NCI-H1930 (cell line): ENCODE results near the gene CES1.
"Not testable (repeated sequence)": the region's sequence is repeated elsewhere in the genome, so short reads cannot be mapped to it uniquely, and the experiment has no call there.

Experiments used
- DNase-seq, 2 experiments: peaks; one replicate each; lab custom pipeline; 2025; lab: John Stamatoyannopoulos, UW

The CES1 gene

DNA sequence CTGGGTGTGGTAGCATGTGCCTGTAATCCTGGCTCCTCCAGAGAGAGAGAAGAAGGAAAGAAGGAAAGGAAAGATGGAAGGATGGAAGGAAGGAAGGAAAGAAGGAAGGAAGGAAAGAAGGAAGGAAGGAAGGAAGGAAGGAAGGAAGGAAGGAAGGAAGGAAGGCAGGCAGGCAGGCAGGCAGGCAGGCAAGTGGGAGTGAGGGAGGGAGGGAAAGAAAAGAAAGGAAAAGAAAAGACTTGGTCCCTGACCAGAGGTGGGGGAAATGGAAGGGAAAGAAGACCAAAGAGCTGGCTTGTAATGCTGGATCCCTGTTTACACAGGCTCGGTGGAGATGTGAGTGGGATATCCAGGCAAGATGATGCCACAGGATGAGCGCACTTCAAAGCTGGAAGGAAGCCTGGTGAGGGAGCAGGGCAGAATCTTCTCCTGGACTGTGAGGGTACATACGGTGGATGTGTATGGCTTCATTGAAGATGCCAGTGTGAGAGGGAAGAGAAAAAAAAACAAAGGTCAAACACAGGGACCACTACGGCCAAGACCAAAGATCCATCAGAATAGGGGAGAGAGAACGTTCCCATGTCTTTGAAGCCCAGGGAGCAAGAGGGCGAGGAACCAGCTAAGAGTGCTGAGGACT is 2.1 kb downstream of the CES1 start:
- no peak for DNase-seq

DNA sequence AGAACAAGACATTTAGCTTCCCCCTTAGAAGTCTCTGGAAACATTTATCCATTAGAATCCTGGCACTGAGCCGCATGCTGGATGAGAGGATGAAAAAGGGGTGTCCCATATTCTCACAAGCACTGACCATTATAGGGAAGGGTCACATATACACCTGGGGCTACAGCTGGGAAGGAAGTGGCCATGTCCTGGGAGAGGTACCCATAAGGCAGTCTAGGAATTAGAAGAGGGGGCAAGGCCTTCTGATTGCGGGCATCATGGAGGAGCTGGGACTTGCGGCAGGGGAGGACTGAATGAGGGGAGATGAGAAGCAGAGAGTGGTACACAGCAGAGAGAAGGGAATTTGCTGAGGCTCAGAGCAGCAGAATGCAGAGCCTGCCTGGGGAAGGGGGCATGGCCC is 3.7 kb downstream of the CES1 start:
- DNase-seq, result not testable (repeated sequence)

DNA sequence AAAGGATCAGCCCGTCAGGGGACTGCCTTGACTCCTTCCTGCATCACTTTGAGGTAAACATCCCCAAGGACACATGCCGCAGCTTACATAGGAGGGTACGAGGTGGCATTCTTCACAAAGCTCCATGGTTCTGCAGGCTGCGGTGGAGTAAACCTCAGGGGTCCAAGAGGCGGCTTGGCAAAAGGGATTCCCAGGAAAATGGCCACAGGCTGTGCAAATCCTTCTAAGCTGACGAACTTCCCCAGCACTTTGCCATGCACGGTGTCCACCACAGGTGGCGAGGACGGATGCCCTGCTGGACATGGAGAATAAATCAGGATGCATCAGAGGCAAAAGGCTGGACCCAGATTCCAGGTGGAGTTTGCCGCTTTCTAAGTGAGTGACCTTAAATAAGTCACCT is 4.2 kb downstream of the CES1 start:
- DNase-seq, result no peak

DNA sequence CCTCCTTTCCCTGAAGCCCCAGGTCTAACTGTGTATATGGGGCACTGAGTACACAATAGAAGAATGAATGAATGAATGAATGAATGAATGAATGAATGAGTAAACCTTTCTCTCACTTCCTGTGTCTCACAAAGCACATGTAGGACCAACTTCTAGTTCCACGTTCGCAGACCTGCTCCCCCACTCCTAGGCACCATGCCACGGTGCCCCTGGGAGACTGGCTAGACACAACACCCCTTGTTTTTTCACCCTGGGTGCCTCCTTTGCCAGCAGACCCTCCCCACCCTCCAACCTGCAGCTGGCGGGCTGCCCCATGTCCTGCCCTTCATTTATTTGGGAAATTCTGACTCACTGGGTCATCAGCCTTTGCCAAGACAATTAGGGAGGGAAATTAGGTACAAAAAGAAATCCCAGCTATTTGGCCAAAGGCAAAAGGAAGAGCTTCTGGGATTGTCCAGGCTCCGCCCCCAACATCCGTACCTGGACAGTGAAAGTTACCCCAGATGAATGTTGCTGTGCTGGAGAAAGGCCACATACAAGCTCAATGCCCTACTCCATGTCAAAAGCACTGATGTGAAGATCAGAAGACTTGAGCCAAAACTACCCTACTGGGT is 7.7 kb downstream of the CES1 start:
- DNase-seq, result no peak

DNA sequence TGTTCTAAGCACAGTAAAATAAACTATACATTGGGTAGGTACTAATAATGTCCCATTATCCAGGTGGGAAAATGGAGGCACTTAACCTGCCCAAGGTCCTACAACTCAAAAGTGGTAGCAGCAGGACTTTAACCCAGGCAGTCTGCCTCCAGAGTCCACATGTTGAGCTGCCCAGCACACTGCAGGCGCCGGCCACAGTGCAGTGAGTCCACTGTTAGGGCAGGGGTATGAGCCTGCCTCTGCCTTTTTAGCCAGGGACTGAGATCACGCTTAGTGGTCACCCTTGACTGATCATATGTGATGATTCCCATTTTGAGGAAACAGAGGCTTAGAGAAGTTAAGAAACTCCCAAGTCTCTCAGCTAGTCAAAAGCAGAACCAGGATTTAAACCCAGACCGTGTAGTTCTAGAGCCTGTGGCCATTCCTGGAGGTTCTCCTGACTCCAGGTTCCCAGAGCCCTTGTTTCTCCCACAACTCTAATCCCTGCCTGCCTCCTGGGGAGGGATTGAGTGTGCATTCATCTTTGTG is 8.4 kb downstream of the CES1 start:
- DNase-seq, result no peak

DNA sequence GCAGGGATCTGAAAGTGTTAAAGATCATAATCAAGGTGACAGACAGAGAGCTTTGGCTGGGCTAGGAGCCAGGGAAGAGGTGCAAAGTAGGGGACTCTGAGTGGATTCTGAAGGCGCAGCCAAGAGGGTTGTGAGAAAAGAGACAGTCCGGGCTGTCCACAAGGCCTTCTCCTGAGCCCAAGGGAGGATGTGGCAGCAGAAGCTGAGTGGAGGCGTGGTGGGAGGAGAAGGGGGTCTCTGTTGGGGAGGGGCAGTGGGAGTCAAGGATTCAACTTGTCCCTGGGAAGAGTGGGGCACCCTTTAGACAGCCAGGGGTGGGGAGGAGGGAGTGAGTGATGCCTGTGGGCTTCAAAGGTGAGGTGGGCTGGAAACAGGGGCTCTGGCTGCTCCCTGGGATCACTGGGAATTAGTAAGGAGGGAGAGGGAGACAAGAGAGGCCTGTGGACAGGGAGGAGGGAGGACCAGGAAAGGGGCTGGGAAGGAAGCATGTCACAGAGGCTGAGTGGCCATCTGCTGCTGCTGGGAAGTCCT is 10.6 kb downstream of the CES1 start:
- DNase-seq, result no peak

DNA sequence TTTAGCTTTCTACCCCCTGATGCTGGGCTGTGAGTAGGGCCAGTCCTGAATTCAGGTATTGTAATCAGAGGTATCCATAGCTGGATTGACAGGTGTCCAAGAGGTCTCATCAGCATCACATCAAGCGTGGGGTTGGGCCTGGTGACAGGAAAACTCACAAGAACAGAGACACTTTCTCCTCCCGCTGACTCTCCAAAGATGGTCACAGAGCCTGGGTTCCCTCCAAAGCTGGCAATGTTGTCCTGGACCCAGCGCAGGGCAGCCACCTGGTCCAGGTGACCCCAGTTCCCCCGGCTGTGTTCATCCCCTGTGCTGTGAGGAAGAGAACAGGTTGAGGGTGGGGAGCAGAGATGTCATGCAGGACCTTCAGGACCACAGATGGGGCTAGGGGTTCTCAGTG is 11.7 kb downstream of the CES1 start:
- no peak for DNase-seq

DNA sequence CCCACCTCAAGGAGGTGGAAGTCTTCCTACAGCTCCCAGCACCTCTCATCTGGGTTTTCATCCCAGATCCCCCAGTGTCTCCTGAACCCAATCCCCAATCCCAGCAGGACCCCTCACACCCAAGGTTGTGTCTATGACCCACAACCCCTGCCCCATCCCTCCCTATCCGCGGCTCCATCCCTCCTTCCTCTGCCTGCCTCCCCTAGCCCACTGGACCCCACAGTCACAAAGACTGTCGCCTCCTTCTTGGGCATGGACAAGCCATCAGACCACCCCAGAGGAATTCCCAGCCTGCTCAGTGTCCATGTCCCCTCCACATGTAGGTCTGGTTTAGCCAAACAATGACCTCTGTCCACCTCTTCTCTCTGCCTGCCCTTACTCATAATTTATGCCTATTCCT is 12.3 kb downstream of the CES1 start:
- DNase-seq, result no peak

DNA sequence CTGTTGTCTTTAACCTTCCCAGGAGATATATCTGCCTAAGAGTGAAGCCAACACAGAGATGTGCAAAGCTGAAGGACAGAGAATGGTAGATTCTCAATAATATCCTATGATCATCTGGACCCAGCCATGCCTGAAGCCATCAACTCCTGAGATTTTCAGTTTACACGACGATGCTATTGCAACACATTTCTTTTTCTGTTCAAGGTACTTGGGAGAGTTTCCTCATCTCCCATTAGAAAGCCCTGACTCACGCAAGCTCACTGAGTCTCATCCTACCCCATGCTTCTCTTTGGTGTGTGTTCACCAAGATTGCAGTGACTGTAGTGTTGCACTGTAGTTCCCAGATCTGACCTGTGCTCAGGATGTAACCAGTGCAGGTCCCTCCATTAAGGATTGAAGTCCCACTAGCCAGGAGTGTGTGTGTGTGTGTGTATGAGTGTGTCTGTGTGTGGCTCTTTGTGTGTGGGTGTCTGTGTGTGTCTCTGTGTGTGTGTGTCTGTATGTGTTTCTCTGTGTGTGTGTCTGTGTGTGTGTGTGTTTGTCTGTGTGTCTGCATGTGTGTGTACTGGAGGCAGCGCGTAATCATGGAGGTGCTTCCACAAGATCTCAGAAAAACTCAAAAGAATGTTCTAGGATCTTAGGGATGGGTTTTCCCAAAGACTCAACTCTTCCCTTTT is 15.5 kb downstream of the CES1 start:
- DNase-seq, result no peak

DNA sequence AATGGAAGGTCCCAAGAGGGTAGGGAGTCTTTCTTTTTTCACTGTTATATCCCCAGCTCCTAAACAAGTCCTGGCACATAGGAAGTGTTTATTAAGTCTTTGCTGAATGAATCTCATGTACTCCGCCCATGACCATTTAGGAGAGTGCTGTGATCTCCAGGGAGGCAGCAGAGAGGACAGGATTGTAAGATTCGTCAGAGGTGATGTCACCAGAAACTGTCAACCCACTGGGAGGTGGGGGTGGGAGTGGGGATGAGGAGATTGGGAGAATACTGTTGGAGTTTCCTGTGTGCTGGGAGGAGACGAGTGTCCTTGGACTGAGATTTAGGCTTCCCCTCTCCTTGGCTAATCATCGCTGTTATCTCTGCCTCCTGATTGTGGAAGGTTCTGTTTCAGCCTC is 16.7 kb downstream of the CES1 start:
- not testable (repeated sequence) for DNase-seq

DNA sequence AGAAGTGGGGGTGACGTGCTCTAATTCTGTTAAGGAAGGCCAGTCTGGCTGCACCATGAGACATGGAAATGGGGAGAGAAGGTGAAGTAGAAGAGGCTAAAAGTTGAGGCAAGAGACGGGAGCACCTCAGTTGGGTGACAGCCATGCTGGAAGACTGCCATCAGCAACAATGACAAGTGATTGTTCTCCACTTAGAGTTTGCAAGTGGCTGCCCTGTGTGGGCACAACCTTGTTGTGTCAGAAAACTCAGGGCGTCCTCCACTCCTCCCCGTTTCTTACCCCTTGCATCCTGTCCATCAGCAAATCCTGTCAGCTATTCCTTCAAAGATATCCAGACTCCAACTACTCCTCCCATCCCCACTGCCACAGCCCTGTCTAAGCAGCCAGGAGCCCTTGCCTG is 17.6 kb downstream of the CES1 start:
- no peak for DNase-seq

DNA sequence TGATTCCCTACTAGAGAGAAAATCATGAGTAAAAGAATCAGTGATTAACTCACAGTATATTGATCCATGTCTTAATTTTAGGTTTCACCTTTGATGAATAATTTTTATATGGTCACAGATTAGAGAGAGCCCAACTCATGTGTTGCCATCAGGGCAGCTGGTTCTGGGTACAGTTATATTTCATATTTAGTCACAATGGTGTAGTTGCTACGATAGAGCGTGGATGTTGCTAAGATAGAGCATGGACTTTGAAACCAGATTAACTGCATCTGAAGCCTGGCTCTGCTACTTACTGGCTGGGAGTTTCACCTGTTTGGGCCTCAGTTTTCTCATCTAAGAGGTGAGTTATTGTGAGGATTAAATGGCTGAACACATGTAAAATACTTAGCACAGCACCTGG is 18.7 kb downstream of the CES1 start:
- not testable (repeated sequence) for DNase-seq

DNA sequence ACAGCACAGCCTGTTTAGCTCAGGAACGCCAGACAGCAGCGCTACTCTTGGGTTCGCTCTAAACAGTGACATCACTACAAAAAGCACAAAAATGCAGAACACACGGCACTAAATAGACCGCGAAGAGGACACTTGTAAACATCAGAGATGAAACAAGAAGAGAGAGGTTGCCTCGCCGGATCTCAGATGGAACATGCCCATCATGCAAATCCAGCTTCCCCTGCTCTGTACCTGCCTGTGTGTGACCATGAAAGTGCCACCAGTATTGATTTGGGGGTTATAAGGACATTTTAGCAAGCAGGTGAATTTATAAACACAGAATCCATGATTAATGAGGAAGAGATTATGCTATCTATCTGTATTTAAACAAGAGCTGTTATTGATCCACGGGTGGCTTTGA is 19.2 kb downstream of the CES1 start:
- DNase-seq, result not testable (repeated sequence)

DNA sequence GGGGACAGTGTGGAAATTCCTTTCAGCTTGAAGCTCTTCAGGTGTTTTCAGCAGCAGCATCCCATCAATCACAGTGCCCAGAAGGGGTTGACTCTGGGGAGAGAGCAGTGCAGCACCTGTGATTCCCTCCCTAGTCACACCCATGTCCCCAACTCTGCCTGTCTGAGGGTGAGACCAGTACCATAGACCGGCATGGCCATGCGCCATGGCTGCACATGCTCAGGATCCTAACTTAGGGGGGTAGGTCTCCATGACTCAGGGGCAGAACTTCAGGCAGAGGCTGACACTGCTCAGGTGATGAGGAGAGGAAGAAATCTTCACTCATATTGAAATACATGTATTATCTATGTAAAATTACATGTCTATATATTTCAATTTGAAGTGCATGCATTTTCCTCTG is 19.9 kb downstream of the CES1 start:
- no peak for DNase-seq

DNA sequence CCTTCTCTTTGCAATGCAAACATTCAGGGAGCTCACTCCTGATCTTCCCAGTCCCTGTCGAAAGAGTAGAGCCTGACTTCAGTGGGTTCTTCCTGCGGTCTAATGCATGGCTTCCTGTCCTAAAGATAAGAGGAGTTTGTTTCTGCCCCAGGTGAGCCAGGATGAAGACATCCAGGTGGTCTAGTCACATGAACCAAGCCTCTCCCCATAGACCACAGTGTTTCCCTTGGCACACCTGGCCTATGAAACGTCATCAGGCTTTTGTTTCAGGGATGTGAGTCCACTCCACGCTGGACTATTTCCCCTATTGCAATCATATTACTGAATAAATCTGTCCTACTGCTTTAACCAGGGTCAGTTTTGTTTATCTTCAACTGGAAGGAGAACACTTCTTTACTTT is 21.1 kb downstream of the CES1 start:
- no peak for DNase-seq

DNA sequence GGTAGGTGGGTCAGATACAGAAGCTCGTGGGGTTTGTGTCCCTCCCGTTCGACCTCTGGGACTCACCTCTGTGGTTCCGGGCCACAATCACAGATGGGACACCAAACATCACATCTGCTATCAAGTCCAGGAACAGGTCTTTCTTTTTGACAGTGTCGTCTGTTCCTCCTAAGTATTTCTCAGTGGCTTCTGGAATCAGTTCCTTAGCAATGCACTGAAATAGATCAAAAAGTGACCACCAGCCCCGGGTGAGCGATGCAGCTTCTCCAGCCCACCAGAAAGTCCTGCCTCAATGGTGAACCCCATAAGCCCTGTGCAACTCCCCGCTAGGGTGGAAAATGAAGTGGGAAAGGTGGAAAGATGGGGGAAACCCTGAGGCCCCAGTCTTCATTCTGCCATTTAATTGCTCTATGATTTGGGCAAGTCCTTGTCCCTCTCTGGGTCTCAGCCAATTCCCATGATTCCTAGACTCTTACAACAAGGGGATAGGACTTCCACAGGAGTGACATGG is 22.4 kb downstream of the CES1 start:
- no peak for DNase-seq

DNA sequence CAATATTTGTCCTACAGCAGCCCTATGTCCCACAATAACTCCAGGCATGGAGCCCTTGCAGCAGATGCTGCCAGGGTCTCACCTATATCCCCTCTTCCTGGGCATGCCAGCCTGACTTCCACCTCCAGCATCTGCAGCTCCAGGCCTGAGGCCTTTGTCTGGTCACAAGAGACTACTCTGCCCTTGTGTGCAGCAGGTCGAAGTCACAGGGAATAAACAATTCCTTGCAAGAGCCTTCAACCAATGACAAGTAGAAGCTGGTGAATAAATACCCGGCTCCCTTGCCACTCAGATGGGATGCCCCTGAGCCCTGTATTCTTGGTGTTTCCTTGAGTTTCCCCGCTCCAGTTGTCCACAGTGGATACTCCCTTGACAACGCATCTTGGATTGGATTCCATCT is 23.0 kb downstream of the CES1 start:
- DNase-seq, result no peak

DNA sequence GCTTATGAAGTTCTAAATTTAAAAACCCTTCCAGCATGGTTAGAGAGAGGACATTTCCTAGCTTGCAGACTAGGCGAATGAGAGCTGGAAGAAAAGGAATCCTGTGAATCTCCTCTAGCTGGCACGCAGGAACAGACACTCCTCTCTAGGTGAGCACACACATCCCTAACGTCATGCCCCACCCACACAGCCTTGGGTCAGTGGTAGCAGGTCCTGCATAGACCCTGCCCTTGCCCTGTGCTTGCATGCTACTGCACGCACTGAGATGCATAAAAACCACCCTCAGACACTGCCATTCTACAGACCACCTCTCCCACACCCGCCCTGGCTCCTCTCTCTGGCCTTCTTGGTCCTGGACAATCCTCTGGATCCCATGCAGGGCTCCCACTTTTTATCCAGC is 23.5 kb downstream of the CES1 start:
- DNase-seq, result no peak

DNA sequence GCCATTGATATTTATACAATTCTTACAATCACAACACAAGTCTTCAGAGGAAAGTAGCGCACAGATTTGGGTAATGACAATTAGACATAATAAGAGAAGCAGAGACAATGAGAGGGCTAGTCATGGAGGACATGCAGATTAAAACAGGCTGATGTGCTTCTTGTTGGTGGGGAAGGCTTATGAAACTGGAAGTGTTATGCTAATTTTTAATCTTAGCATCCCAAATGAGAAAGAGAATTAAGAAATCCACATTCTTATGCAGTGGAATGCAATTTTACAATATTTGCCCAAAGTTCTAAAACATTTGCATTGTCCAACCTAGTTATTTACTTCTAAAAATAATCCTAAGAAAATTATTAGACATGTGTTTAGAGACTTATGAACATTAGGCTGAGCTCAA is 24.6 kb downstream of the CES1 start:
- DNase-seq, result not testable (repeated sequence)

DNA sequence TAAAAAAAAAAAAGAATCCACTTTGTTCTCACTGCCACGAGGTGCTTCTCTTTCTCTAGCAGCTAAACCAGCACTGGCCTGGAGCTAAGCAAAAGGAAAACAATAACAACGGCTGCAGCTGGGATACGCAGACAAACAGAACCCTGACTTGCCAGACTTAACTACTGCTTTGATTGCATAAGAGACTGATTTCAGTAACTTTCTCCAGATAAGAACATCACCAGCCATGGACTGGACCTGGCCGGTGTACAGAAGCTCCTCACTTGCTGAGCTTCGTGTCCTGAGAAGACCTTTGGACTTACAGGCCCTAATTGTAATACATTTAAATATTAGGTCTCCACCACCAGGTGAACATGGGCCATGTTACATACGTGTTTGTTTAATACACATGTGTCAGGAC is 27.8 kb downstream of the CES1 start:
- not testable (repeated sequence) for DNase-seq

DNA sequence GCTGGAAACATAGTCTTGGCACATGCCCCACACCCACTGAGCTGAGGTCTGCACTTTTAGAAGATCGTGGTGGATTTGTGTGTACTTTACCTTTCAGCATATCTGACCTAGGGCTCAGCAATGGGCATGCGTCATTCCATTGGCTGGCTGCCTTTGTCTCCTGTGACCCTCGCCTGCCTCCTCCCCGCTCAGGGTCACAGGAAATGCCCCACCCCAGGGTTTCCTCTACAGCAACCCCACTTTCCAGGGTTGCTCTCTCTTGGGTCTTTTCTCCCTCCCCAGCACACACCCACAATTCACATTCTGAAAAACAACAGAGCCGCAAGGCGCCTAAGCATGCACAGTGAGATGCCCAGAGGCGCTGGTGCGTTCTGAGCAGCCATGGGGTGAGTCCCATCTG is 29.2 kb downstream of the CES1 start:
- not testable (repeated sequence) for DNase-seq

DNA sequence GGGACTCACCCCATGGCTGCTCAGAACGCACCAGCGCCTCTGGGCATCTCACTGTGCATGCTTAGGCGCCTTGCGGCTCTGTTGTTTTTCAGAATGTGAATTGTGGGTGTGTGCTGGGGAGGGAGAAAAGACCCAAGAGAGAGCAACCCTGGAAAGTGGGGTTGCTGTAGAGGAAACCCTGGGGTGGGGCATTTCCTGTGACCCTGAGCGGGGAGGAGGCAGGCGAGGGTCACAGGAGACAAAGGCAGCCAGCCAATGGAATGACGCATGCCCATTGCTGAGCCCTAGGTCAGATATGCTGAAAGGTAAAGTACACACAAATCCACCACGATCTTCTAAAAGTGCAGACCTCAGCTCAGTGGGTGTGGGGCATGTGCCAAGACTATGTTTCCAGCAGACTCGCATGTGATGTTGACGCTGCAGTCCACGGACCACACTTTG is 39.9 kb downstream of the CES1 start:
- not testable (repeated sequence) for DNase-seq

DNA sequence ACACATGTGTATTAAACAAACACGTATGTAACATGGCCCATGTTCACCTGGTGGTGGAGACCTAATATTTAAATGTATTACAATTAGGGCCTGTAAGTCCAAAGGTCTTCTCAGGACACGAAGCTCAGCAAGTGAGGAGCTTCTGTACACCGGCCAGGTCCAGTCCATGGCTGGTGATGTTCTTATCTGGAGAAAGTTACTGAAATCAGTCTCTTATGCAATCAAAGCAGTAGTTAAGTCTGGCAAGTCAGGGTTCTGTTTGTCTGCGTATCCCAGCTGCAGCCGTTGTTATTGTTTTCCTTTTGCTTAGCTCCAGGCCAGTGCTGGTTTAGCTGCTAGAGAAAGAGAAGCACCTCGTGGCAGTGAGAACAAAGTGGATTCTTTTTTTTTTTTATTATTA is 41.4 kb downstream of the CES1 start:
- not testable (repeated sequence) for DNase-seq
